Measurements from ENCODE around the gene MMAB.
A peak's percentile ranks its signal among the peaks of the same experiment; 100 is the strongest.

Gene MMAB

DNA sequence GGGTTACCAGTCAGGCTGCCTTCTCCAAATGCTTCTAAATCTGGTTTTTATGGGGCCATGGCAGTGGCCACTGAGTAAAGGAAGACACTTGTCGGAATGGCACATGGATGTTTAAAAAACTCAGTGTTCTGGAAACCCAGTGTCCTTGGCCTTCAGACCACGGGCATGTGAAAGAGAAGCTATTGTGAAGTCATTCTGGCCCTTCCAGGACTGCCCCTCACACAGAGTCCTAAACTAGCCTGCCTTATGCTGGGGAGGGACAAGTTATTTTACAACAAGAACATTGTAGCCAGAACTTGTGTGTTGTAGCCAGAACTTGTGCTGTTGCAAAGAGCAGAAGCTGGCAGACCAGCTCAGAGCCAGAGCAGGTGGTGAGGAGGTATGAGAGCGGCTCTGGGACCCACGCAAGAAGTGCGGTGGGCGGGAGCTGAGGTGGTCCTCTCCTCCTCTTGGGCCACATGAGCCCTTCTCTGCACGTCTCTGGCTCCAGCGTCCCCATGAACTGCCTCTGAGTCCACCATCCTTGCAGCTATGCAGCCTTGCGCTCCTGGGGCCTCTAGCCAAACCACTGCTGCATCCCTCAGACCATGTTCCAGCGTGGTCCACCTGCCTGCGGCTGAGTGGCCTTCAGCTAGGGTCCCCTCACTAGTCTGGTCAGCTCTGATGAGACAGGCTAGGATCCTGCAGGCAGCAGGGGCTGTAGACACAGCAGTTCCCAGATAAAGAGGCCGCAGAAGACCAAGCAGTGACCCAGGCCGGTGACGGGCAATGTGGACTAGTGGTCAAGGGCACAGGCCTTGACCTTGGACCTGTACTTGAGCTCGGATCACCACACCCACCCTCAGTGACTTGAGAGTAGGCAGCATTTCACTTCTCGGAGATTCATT is 32.5 kb downstream of the MMAB start:
- no peak for DNase-seq (ENCODE audit: low read depth, low spot score)

DNA sequence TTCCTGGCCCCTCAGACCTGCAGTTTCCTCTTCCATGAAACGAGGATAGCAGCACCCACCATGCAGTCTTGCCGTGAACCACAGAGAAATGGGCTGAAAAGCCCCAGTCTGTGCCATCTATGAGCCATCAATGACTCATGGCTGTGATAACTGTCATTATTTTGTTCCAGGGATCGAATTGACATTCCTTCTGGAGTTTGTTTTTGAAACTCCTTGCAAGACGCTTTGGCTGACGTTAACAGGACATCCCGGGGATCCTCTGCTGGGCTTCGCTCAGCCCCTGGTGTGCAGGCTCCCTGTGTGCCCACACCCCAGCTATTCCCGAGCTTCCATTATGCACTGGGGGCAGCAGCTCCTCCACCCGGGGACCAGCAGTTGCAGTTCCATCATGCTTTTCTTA is 33.8 kb downstream of the MMAB start:
- DNase-seq (ENCODE audit: low read depth, low spot score): no peak

DNA sequence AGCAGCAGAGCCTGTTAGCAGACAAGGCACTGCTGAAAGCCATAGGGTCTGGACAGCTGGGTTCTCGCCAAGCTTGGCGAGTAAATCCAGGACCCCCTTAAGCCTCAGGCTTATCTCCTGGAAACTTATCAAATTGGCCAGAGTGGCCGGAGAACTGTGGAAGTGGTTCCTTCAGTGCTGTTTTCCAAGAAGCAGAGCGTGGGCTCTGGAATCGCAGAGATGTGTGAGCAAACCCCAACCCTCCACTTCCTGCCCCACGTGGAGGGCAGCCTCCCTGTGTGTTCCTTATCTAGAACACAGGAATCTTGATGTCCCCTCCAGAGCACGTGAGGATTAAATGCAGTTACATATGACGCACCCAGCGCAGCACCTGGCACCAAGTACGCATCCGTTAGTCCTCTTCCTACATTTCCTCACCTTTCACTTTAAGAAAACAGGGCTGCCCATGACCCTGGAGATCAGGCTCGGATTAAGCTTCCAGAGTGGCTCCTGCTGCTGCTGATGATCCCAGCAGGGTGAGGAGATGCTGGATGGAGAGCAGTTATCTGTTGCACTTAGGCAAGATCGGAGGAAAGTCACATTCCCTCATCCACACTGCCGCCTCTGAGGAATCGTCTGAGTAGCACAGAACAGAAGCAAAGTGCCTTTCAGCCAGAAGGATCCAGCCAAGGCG is 35.0 kb downstream of the MMAB start:
- DNase-seq (ENCODE audit: low read depth, low spot score): no peak

DNA sequence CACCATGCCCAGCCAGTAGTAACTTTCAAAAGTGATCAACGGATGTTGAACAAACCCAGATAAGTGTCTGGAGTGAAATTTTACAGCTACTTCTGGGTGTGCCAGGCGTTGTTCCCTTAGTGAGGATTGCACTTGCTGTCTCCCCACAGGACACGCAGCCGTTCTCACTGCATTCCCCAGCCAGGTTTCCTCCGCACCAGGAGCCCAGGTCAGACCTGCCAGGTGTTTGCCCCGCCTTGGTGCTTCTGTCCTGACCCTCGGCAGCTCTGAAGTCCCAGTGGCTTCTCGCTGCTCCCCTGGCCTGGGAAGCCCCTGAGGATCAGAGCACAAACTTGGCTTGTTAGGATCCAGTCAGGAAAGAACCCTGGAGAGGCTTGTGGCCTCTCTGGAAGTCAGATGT is 36.2 kb downstream of the MMAB start:
- no peak for DNase-seq (ENCODE audit: low read depth, low spot score)

DNA sequence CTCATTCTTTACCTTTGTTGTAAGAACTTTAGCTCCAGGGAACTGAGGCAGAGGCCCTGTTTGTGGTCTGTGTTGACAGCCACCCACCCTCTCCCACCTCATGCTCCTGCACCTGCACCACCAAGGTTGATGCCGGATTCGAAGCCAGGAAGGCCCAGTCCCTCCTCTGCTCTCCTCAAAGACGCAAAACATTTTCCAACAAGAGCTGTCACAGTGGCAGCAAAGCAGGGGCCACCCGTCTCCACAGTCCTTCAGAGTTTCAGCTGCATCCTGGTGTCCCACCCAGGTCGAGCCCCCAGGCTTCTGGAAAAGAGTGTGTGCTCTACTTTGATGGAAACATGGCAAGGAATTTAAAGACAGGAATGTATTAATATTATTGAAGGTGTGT is 37.4 kb downstream of the MMAB start:
- no peak for DNase-seq (ENCODE audit: low read depth, low spot score)

DNA sequence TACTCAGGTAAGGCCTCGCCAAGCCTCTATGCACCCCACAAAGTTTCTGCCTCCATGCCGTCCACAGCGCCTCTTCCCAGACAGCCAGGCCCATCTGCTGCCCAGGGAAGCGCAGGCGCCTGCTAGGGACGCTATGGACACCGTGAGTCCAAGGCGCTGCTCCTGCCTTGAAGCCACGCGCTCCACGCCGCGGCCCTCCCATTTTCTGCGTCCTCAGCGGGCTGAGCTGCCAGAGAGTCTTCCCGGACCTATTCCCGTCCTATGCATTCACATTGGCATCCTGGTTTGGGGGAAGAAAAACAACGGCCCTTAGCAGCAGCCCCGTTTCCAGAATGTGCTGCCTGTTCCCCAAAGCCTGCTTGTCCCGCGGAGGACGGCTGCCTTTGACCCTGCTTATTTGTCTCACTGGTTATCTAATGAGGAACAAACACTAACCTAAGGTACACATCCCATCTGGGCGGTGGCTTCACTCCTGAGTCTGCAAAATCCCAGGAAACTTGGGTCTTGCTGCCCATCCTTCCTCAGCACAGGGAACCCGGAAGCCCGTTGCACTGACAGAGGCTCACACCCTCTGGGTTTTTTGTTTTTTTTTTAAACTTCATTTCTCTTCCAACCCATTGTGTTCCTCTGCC is 38.0 kb downstream of the MMAB start:
- no peak for DNase-seq (ENCODE audit: low read depth, low spot score)

DNA sequence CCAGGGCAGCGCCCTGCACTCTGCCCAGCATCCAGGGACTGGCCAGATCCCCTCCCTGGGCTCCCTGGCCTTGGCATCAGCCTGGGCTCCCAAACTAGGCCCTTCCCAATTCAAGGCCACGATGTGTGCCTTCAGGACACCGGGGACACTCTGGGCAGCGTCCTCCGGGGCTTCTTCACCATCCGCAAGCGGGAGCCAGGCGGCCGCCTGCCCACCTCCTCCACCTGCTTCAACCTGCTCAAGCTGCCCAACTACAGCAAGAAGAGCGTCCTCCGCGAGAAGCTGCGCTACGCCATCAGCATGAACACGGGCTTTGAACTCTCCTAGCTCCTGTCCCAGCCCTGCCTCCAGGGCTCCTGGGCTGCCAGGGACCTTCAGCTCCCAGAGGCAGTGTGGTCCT is 38.8 kb downstream of the MMAB start:
- no peak for DNase-seq (ENCODE audit: low read depth, low spot score)

DNA sequence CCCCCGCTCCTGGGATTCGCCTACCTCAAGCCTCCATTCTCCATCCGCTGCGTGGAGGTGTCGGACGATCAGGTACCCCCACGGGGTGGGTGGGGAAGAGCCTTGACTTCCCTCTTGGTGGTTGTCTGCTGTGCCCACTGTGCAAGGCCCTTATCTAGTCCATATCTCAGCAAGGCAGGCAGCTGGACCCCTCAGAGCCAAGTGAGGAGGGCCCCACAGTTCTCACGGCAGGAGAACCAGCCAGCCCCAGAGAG is 39.9 kb downstream of the MMAB start:
- DNase-seq (ENCODE audit: low read depth, low spot score): no peak

DNA sequence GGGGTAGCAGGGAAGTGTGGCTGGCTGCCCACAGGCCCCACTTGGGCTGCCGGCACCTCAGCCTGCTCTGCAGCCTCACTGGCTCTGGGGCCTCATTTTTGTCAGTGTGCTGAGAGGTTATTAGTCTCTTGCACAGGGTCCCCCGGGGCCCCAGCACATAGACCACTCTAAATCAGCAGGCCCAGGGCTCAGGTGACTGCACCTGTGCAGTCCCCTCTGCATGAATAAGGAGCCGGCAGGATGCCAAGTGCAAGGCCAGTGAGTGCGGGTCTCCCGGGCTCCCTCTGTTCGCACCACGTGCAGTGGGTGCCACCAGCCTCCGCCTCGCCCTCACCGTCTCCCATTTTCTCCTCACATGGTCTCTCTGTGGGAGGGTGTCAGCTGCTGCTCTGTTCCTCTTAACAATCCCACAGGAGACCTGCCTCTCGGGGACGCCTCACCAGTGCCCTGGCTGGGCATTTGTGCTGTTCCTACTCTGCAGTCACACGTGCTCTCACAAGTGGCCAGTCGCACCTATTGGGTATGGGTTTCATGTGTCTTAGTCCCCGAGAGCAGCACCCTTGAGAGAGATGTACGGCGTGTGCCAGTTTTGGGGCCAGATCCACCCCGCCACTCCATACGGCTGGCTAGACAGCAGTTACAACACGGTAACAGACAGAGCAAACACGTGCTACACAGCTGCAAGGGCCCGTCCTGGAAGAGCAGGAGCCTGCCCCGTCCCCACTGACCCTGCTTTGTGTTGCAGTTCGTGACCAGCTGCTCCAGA is 40.4 kb downstream of the MMAB start:
- no peak for DNase-seq (ENCODE audit: low read depth, low spot score)

DNA sequence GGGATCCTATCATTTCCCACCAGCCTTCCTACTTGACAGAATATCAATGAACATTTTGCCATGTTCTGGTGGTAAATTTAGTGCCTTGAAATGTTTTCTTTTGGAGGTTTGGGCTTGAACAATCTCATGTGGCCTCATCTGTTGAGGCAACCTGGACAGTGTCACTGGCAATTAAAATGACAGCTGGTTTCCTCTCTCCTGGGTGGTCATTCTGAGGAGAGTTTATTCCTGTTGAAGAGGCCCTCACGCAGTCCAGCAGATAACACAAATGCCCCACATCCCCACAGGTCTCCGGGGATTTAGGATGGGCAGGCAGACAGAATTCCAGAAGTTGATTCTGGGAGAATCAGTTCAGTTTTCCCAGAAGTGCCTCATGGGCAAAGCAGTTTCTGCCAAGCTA is 41.9 kb downstream of the MMAB start:
- DNase-seq (ENCODE audit: low read depth, low spot score): no peak

DNA sequence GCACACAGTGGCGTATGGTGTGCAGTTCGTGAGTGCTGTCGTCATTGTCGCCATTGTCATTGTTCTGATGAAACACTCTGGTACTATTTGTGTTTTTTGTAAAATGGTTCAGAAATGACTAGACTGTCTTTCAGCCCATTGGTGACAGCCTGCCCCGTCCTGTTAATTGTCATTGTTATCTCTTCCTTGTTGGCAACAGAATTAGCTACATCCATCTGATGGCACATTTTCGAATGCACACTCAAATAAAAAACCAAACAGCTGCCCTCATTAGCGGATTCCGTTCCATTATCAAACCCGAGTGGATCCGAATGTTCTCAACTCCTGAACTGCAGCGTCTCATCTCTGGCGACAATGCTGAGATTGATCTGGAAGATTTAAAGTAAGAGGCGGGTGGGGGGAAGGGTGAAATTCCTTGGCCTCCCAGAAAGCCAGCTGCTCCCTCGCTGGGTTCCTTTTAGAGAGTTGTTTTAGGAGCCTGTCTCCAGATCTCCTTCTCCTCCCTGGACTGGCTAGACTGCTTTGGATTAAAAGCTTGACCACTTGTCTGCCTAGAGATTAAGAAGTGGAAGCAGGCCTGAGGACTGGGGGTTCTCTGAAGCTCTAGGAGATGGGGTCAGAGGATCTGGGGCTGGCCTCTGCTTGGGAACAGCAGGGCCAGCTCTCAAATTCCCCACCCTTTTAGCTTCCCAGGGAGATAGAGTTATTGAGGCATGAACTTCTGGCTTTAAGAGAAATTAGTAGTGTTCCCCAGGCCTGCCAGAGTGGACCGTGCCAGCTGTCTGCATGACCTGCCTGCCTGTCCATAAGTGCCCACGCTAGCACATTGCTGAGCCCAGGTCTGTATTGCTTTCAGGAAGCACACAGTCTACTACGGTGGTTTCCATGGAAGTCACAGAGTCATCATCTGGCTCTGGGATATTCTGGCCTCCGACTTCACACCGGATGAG is 43.3 kb downstream of the MMAB start:
- no peak for DNase-seq (ENCODE audit: low read depth, low spot score)

DNA sequence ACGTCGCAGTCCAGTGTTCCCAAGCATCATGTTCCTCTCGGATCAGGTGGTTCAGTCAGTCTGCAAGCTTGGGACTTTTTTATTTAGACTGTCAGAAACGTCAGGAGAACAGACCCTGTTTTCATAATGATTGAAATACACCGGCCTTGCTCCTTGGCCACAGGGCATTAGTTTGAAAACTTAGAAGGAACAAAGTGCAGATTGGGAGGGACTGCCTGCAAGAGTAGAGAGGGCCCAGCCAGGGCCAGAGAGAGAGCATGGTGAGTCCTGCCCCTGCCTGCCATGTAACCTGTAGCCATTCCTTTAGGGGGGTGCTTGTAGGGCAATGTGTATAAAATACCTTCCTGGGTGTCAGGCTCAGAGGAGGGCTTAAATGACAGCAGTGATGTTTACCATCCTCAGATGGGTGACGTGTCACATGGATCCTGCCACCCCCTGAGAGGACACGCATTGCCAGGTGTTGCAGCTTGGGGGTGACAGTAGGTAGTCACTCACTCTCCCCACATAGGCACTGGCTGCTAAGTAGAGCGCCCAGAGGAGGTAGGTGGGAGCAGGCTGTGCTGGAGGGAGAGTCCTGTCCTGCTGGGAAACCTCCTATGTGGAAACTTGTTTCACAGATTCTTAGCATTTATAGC is 45.7 kb downstream of the MMAB start:
- no peak for DNase-seq (ENCODE audit: low read depth, low spot score)

DNA sequence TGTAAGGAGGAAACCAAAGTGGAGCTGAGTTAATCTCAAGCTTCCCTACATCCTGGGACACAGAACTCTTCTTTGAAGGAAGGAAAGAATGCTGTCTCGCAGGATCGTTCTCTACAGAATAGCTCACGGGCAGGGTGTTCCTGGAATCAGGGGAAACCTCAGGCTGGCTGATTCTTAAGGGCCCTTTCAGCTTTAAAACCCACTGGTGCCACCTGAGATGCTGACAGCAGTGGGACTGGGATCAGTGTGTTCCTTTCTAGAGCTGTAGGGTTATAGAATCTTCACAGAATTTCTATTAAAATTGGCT is 48.1 kb downstream of the MMAB start:
- DNase-seq (ENCODE audit: low read depth, low spot score): no peak

DNA sequence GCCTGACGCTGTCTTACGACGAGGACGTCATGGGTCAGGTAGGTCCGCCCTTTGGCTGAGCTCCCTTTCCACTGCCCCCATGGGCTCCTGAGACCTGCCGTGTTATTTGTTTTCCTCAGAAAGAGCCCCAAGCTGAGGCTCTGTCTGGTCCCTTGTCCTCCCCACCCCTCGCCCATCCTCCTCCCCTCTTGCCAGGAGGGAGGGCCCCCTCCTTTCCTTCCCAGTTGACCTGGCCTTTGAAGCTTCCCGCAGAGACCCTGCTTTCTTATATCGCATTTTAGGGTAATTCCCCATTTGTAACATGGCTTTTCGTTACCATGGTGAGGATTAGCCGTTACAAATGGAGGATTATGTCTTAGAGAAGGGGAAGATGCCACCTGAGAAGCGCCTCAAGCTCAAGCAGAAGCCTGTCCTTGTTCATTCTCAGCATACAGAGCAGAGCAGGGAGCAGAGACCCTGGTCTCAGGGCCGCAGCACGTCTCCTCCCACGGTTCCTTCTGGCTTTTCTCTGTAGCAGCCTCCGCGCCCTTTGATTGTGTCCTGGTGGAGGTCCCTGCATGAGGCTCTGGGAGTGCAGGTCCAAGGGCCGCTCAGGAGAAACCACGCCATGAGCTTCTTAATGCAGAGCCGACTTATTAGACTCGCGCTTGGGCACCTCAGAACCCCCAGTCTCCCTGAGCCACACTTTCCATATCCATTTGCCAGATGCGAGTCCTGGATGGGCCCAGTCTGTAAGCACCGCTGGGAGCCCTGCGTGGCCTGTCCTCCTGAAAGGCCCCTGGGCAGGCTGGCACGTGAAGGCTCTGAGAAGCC is 48.6 kb downstream of the MMAB start:
- no peak for DNase-seq (ENCODE audit: low read depth, low spot score)

DNA sequence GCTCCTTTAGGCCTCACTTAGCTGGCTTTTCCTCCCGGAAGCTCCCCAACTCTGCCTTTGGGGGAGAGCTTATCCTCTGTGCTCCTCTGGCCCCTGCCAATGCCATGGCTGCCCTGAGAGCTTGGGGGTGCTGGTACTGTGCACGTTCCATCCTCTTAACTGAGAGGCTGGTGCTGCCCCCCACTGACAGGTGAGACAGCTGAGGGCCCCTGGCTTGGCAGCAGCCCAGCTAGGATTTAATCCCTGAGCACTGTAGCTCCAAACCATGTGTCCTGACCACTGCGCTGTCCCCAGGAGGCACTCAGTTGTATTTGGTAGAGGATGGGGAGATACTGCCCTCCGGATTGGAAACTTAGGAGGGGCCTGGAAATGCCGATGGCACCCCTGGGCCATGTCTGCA is 49.8 kb downstream of the MMAB start:
- no peak for DNase-seq (ENCODE audit: low read depth, low spot score)

DNA sequence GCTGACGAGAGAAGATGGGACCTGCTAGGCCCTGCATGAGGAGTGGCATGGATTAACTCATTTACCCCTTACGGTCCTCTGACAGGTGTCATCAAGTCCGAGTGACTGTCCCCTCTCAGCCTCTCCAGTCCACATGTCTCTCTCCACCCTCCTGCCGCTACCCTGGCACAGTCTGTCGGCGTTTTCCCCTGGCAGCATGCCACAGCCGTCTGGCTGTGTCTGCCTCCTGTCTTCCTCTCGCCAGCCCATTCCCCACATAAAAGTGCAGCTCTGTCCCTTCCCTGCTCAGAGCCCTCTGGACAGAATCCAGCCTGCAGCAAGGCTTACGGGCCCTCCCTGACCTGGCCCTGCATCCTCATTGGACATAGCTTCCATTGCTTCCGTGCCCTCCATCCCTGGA is 50.2 kb downstream of the MMAB start:
- DNase-seq (ENCODE audit: low read depth, low spot score): no peak

DNA sequence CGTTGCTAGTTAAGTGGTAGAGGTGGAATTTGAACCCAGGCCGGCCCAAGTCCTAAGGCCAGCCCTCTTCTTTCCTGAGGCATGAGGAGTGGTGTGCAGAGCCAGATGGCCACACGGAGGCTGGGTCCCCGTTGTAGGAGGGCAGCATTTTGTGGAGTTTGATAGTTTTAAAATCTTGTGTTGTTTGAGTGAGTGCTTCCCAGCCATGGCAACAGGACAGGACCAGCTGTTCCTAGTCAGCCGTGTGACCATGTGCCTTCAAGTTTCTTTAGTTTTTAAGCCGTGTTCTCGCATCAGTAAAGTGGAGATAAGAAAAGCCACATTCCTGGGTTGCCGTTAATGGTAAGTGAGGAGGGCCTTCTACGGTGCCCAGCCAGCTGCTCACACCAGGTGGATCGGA is 51.5 kb downstream of the MMAB start:
- DNase-seq (ENCODE audit: low read depth, low spot score): no peak

DNA sequence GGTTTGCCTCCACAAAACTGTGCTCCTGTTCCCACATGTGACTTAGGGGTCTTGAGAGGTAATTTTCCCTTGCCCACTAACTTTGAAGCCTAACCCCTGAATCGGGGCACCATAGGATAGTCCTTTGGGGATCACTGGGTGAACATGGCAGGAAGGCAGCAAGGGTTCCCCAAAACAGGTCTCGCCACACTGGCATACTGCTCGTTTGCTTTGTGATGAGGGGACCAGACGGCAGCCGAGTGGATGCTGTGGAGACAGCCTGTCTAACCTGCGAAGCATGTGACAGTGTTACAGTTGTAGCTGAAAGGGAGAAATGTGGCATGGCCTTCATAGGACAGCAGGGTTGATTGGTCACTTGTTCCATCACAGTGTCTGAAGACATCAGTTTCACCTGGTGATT is 53.5 kb downstream of the MMAB start:
- no peak for DNase-seq (ENCODE audit: low read depth, low spot score)

DNA sequence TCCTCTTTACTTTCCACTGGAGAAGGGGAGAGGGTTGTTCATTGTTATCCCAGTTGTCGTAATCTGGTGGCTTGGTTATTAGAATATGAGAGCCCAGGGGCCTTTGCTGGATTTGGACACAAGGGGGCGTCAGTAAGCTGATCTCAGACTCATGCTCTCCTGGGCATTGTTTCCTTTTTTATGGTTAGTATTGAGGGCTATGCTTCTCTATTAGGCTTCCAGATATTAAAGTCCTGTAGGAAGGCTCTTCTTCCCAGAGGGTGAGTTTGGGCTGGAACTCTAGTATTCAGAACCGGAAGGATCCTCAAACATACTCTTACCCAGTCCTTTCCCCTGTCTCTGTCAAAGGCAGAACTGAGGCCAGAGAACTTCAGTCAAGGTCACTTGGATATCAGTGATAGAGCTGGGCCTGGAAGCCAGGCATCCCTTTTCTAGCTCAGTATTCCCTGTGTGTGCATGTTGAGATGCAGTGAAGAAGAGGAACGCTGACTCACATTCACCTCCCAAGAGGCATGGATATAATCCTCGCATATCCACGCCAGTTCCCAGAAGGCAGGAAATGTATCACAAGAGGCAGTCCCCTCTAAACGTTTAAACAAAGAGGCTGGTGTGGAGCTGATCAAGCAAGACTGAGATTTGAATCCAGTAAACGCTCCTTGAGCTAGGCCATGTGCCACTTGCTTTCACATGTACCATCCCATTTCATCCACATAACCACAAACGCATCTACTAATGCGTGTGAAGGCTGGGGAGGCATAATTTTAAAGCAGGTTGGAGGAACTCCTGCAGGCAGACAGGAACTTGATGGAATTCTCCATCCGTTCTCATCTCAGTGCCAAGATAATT is 54.3 kb downstream of the MMAB start:
- peak; percentile 18 for DNase-seq (ENCODE audit: low read depth, low spot score)

All from brain pericyte (primary cell).